NOMO-1 treated with DMSO at 0.1 percent for 48 hours (cell line): Measurements from ENCODE around the gene NLRP9.

Source experiments
- DNase-seq: peaks from one replicate; lab custom pipeline; 2025; ENCODE audit not compliant: unreplicated experiment; lab: John Stamatoyannopoulos, UW

Gene NLRP9

DNA sequence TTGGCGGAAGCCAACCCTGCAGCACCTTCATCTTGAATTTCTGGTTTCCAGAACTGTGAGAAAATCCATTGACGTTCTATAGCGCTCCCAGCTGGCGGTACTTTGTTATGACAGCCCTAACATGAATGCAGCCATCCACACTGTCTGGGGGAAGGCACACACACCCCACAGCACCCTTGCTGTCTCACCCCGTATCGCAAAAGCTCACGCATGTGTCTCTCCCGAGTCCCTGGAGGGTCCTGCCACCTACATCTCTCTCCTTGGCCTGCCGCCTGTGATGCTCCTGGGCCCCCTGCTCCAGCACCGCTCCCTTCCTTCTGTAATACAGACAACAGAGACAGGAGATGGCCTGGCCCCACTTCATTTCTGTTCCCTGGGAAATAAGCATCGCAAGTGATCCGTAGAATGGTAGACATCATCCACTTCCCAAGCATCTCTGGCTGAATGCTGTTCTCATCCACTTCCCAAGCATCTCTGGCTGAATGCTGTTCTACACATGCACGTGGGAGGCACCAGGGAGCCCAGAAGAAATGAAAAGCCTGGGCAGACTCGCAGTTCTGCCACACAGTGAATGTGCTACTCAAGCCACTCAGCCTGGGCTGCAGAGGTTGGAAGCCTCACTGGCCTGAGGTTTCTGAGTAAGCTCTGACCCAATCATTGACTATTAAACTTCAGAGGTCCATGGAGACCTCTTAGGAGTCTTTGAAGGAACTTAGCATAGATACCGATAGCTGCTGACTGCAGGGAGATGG is 33.5 kb downstream of the NLRP9 start:
- DNase-seq, result no peak

DNA sequence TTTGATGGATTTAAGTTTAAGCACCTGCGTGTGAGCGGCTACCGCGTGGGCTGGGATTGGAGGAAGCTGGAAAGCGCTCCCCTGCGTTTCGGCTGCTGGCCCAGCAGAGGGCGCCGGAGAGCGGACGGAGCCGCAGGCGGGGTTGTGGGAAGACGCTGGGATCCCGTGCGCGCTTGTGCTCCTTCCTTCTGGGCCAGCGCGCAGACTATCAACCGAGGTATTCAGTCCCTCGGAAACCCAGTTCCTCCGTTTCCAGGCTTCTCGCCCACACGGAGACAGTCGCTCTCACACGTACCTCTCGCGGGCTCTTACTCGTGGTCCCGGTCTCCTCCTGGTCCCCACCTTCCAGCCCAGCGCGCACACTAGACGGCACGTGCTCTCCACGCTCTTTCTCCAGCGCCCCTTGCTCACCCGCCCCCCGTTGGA is 34.4 kb downstream of the NLRP9 start:
- DNase-seq, result no peak

DNA sequence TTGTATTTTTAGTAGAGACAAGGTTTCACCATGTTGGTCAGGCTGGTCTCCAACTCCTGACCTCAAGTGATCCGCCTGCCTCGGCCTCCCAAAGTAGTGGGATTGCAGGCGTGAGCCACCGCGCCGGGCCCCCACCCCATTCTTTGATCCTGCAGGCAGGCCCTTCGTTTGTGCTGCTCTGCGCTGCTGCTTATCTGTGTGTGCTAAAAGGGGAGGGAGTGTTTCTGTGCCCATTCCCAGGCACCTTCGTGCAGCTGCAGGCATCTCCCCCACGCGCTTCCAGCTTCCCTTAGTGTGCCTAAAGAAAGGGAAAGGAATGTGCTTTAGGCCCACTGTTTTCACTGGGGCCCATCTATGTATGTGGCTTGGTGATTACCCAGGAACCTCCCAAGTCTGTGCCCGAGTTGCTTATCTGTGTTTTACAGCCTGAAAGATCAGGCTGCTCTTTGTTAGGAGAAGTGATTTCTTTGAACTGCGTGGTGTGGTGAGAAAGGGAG is 36.0 kb downstream of the NLRP9 start:
- no peak for DNase-seq

DNA sequence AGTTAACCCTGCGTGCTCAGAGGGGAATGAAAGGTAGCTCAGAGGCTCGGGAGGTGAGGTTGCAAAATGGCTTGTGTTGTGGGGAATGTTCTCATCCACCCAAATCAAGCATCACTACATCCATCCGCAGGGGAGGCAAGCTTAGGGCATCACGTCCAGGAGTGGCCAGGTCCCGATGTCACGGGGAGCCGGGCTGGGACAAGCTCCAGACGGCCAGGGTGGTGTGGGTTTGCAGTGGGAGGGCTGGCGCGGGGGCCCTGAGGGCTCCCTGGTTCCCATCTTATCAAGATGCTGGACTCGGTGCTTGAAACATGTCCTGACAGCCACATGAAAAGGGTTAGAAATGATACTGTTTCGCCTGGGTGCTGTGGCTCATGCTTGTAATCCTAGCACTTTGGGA is 37.4 kb downstream of the NLRP9 start:
- no peak for DNase-seq

DNA sequence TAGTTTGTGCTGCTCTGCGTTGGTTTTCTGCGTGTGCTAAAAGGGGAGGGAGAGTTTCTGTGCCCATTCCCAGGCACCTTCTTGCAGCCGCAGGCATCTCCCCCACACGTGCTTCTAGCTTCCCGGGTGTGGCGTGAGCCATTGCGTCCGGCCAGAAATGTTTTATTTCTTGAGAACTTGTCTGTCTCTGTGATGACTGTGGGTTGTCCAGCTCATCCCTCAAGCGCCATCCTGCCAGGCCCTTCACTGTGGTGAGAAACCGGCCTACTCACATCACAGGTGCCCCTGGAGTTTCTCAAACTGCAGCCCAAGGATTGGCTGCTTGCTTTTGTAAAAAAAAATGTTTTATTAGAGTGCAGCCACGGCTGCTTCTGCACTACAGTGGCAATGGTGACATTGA is 39.0 kb downstream of the NLRP9 start:
- no peak for DNase-seq

DNA sequence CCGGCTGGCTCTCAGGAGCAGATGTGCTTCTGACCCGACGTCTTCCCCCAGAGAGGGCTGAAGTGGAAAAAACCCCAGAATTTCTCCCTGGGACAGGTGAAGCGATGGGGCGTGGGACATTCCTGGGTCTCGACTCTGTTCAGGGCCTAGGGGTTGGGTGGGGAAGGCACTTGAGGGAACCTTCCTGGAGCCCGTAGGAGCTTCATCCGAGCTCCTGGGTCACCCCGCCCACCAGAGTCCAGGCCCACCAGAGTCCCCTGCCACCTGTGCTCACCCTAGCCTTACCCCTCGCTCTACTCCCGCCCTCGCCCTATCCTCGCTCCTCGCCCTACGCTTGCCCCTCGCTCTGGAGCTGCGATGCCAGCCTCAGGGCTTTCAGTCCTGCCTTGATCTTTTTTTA is 39.9 kb downstream of the NLRP9 start:
- no peak for DNase-seq

DNA sequence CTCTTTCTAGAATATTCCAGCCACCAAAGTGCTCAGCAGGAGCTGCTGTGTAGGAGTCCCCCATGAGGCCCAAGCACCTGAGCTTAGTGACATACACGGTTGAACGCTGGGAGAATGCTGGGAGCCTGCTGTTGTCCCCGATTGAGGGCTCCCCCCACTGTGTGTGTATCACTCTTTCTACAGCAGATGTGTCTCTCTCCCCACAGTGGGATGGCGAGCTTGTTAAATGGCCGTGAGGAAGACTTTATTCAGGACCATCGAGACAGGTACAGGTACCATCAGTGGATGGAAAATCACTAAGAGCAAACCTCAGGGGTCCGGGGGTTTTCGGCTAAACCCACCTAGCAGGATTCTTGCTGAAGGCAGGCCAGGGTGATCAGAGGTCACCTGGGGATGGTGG is 40.5 kb downstream of the NLRP9 start:
- DNase-seq, result no peak

DNA sequence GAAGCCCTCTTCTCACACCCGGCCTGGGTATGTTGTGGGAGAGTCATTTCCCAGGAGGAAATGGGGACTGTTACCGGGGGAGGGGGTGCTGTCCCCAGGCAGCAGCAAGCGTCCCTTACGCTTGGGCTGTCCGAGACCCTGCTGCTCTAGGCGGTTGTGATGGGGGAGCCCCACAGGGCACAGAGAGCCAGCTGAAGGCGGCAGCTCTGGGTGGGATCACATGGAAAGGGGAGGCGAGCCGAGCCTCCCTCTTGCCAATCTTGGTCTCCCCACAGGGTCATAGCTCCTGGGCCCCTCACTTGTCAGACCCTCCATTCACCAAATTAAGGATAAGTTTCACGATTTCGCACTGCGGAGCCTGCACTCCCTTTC is 41.1 kb downstream of the NLRP9 start:
- DNase-seq, result no peak

DNA sequence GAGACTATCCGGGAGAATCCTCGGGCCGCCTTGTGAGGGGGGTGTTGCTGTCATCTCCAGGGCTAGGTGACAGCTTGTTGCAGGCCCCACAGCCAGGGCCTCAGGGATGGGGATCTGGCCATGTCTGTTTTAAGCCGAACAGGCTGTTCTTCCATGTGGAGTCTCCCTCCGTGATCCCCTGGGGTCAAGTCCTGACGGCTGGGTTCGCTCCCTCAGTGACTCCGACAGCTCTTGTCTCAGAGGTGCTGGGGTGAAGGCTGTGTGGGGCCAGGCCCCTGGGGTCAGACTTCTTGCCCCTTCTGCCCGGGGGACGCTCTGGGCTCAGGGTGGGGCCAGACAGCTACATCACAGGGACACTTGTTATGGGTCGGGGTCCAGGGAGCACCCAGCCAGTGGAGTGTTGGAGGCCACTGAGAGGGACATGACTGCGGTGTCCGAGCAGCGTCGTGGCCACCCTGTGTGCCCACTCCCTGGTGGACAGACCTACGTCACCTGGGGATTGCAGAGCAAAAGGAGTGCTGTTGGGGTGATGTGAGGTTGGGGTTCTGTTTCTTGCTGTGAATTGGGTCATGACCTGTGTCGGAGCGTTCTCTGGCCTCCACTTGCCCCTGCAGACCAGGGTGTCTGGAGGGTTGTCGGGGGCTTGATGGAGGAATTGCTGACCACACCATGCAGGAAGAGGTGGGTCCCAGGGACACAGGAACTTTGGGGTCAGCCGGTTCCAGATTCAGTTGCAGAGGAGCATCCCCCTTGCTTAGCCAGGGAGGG is 41.7 kb downstream of the NLRP9 start:
- no peak for DNase-seq

DNA sequence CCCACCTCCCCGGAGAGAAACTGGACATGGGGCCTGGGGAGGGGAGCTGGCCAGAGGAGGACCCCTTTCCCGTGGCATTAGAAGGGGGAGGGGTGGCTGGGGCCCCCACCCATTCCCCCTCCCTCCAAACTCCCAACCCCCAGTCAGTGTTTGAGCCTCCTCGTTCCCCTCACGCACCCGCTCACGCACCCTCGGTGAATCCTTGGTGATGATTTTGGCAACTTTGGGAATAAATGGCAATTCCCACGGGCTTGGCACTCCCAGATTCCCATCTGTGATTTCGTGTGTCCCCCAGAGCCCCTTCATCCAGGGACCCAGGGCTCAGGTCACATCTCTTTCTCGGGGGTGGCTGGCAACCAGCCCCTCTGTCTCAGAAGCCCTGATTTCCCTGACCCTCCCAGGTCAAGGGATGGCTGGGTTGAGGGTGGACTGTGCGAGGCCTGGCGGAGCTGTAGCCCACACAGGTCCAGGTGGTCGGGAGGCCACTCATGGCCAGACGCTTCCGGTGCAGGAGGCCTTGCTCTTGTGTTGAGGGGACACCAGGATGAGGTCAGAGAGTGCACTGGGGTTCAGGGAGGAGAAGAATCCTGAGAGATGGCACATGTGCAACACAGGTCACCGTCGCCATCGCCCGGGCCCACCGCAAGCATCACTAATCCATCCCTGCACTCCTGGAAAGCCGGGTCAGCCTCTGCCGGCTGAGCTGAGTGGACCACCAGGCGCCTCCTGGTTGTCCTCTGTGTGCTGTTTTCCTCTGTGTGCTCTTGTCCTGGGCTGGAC is 42.5 kb downstream of the NLRP9 start:
- no peak for DNase-seq

DNA sequence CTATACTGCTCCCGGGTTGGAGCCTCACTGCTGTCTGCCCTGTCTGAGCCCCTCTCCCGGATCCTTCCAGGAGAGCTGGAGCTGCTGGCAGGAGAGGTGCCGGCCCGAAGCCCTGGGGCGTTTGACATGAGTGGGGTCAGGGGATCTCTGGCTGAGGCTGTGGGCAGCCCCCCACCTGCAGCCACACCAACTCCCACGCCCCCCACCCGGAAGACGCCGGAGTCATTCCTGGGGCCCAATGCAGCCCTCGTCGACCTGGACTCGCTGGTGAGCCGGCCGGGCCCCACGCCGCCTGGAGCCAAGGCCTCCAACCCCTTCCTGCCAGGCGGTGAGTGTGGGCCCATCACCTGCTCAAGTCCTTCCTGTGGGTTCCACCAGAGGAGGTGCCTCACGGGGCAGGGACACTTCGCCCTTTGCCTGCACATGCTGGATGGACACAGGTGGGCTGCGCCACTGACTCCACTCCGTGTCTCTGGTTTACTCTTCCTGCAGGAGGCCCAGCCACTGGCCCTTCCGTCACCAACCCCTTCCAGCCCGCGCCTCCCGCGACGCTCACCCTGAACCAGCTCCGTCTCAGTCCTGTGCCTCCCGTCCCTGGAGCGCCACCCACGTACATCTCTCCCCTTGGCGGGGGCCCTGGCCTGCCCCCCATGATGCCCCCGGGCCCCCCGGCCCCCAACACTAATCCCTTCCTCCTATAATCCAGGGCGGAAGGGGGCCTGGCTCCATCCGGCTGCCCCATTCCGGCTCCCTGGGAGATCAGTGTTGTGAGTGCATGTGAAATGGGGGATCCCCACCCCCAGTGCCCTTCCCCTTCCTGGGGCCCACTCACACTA is 43.3 kb downstream of the NLRP9 start:
- DNase-seq, result no peak

DNA sequence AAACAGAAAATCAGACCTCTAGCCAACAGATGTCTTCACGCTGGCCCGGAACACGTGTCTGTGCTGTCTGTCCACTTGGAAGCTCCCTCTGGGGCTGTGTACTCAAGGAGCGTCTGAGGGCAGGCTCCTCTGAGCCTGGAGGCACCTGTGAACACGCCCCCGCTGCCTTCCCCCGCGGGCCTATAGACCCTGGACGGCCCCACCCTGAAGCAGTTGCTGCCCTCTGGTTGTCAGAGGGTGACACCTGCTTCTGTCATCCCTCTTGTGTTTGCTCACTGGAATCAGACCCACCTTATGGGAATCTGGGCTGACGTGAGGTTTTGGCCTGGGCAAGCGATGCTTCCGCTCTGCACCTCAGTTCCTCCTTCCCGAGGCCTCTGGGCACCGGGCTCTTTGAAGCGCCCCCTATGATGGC is 44.0 kb downstream of the NLRP9 start:
- no peak for DNase-seq

DNA sequence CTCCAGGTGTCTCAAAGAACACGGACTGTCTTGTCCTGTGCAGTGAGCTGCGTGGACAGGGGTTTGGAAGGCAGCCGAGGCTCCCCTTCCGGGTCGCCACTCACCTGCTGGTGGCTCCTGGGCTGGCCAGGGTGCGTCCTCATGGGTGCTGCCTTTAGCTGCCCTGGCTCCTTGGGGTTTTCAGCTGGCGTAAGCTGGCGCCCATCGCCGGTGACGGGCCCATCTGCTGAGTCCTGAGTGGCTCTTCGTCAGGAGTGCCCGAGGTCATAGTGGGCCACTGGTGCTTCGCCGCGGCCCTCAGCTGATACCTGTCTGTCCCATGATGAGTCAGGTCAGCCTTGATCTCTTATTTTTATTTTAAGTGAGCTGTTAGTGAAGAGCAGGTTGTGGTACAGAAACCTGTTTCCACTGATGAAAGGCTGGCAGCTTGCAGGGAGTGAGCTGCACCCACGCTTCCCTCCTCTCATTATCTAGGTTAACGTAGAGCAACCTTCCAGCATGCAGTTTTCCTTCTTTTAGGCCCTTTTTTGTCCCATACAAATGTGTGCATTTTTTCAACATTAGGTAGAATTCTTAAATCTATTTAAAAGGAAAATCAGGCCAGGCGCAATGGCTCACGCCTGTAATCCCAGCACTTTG is 44.7 kb downstream of the NLRP9 start:
- DNase-seq, result no peak

DNA sequence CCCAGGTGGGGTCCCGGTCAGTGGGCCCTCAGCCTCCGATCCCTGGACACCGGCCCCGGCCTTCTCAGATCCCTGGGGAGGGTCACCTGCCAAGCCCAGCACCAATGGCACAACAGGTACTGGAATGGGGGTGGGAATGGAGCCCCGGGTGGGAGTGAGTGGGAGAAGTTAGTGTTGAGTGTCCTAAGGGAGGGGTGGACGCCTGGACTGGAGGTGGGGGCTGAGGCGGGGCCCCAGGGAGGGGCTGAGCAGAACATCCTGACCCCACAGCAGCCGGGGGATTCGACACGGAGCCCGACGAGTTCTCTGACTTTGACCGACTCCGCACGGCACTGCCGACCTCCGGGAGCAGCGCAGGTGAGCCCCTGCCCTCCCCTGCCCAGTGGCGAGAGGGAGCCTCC is 45.5 kb downstream of the NLRP9 start:
- no peak for DNase-seq

DNA sequence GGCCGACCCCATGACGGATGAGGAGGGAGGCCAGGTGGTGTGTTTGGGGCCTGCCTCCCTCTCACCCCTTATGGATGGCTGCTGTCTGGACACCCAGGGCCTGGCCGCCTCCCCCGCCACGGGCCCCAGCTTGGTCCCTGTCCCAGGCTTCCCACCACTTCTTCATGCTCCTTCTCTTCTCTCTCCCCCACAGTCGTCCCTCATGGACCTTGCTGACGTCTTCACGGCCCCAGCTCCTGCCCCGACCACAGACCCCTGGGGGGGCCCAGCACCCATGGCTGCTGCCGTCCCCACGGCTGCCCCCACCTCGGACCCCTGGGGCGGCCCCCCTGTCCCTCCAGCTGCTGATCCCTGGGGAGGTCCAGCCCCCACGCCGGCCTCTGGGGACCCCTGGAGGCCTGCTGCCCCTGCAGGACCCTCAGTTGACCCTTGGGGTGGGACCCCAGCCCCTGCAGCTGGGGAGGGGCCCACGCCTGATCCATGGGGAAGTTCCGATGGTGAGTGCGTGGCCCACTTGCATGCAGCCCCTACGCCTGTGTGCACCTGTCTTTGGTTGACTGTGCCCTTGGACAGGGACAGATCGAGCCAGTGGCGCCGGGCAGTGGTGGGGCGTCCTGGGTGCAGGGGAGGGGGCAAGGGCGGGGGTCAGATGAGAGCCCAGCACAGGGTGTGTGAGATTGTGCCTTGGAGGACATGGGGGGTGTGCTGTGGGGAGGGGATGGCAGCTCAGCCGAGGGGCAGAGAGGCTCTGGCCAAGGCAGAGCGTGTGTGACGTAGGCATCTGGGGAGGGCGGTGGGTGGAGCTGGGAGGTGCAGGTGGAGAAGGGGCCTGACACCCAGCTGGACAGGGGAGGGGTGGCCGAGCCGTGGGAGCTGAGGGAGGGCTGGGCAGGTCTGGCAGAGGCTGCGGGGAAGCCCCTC is 46.4 kb downstream of the NLRP9 start:
- DNase-seq, result no peak

DNA sequence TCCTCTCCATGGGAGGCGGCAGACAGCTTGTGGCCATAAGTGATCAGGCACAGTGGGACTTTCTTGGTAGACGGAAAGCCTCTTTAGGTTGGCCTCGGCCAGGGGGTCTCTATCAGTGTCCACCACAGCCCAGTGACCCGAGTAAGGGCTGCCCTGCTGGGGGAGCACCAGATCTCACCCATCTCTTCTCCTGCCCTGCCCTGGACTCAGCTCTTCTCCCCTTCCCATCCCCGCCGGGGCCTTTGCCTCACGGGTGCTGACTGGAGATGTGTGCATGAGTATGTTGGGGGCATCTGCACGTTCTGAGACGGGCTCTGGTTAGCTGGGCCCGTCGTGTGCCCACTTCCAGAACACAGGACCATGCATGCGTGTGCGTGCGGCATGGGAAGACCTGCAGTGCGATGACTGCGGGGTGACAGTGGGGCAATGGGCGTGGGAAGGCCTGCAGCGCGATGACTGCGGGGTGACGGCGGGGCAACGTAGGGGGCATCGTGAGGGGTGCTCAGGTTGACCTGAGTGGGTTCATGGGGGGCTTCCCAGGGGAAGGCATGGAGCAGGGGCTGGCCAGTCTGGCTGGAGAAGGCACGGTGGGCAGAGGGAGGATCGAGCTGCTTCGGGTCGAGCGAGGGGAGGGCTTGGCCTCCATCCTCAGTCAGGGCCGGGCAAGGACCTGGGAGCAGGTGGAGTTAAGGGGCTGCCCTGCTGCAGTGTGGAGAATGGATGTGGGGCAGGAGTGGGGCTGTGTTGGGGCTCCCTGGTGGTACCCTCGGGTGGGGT is 47.2 kb downstream of the NLRP9 start:
- DNase-seq, result no peak

DNA sequence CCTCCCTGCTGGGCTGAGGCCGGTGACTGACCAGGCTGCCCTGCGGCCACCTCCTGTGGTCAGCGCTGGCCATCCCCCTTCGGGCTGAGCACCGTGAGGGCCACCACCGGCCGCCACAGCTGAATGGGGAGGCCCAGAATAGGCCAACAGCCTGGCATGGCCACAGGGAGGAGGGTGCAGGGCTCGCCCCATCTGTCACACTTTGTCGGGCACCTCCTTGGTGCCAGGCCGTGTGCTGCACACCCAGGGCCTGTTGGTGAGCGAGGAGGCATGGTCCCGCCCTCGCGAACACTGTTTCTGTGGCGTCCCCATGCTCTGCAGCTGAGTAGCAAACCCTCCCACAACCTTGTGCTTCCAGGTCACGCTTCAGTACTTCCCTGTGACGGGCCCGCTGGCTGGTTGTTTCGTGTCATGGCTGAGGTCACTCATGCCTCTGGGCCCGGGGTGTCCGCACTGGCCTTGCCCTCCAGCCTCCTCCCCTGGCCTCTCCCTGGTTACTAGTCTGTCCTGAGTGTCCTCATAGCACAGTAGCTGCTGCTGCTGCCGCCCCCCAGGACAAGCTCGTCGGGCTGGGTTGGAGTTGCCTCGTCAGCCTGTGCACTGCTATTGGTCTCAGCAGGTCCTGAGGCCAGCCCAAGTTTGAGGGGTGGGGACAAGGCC is 48.0 kb downstream of the NLRP9 start:
- DNase-seq, result no peak
